Measurements from ENCODE around the gene SMIM41.

SMIM41 gene

GRCh38 chr12:52035190-52035589 lies 44.3 kb upstream of the SMIM41 start:
- peaks cover 3% of the 10 kb centered on the region for H3K79me2 ChIP-seq (ENCODE audit: control insufficient read depth, insufficient read depth, low read length, poor library complexity)
- H3K23ac ChIP-seq (ENCODE audit: low read length): no peak overlapping the region
- WGBS (ENCODE audit: extremely low coverage, insufficient coverage, insufficient read length): no CpG with 5 or more reads among the region's 4 CpGs
- H3K4me3 ChIP-seq (ENCODE audit: low read depth, low read length): no peak overlapping the region
- peaks cover 1% of the 10 kb centered on the region for H3K9me3 ChIP-seq (ENCODE audit: insufficient read depth, low read depth, low read length)
- H3K4me2 ChIP-seq (ENCODE audit: low read length): no peak overlapping the region
- no peak overlapping the region for H3K27ac ChIP-seq (ENCODE audit: low read depth, low read length)
- H2BK5ac ChIP-seq (ENCODE audit: low read depth, low read length, poor library complexity): no peak overlapping the region
- H3K4ac ChIP-seq (ENCODE audit: low read depth, low read length): no peak overlapping the region
- no peak overlapping the region for H4K91ac ChIP-seq (ENCODE audit: low read depth, low read length)
- no peak overlapping the region for H2BK120ac ChIP-seq (ENCODE audit: insufficient read depth, low read length, poor library complexity)
- H3K4me1 ChIP-seq (ENCODE audit: control insufficient read depth in 1 of 2, insufficient read depth in 2 of 2, low read length in 2 of 2): peaks cover 11 to 14% of the 10 kb centered on the region in 2 experiments
- no peak overlapping the region for H2AFZ ChIP-seq (ENCODE audit: insufficient read depth, low read length, poor library complexity)
- H2BK12ac ChIP-seq (ENCODE audit: low read length): no peak overlapping the region
- no peak overlapping the region for H4K12ac ChIP-seq (ENCODE audit: low read depth, low read length)
- H3K79me1 ChIP-seq (ENCODE audit: low read length): peaks cover 16% of the 10 kb centered on the region
- H3K27me3 ChIP-seq (ENCODE audit: insufficient read depth, low read length): no peaks in the 10 kb centered on the region
- H3K14ac ChIP-seq (ENCODE audit: low read length): no peak overlapping the region
- H2AK5ac ChIP-seq (ENCODE audit: low read length): no peak overlapping the region
- no peak overlapping the region for H3K18ac ChIP-seq (ENCODE audit: low read length)
- no peak overlapping the region for H3K9ac ChIP-seq (ENCODE audit: low read length)
- H4K8ac ChIP-seq (ENCODE audit: low read depth, low read length): no peak overlapping the region
- H3K36me3 ChIP-seq (ENCODE audit: control insufficient read depth in 1 of 2, insufficient read depth in 2 of 2, low read length in 2 of 2): no peaks in the 10 kb centered on the region
- DNase-seq: no peak

- Histone ChIP-seq H4K12ac (ENCODE audit: low read depth, low read length) (no peak overlapping the region), H2BK12ac (ENCODE audit: low read length) (peak overlapping the region; percentile 23), H3K27me3 (ENCODE audit: insufficient read depth, low read length) (no peaks in the 10 kb centered on the region), H3K18ac (ENCODE audit: low read length) (no peak overlapping the region), H3K23ac (ENCODE audit: low read length) (no peak overlapping the region), H3K79me2 (ENCODE audit: control insufficient read depth, insufficient read depth, low read length, poor library complexity) (peaks cover 3% of the 10 kb centered on the region), H2BK120ac (ENCODE audit: insufficient read depth, low read length, poor library complexity) (no peak overlapping the region), H3K9ac (ENCODE audit: low read length) (no peak overlapping the region), H3K79me1 (ENCODE audit: low read length) (peaks cover 16% of the 10 kb centered on the region), H3K9me3 (ENCODE audit: insufficient read depth, low read depth, low read length) (peaks cover 1% of the 10 kb centered on the region), H3K14ac (ENCODE audit: low read length) (no peak overlapping the region), H2BK5ac (ENCODE audit: low read depth, low read length, poor library complexity) (no peak overlapping the region), H3K4ac (ENCODE audit: low read depth, low read length) (no peak overlapping the region), H3K4me2 (ENCODE audit: low read length) (no peak overlapping the region), H4K8ac (ENCODE audit: low read depth, low read length) (no peak overlapping the region), H2AFZ (ENCODE audit: insufficient read depth, low read length, poor library complexity) (no peak overlapping the region), H3K4me1 (ENCODE audit: control insufficient read depth in 1 of 2, insufficient read depth in 2 of 2, low read length in 2 of 2) (peaks cover 11 to 14% of the 10 kb centered on the region in 2 experiments), H3K4me3 (ENCODE audit: low read depth, low read length) (no peak overlapping the region), H2AK5ac (ENCODE audit: low read length) (no peak overlapping the region), H3K27ac (ENCODE audit: low read depth, low read length) (no peak overlapping the region), H4K91ac (ENCODE audit: low read depth, low read length) (no peak overlapping the region), H3K36me3 (ENCODE audit: control insufficient read depth in 1 of 2, insufficient read depth in 2 of 2, low read length in 2 of 2) (no peaks in the 10 kb centered on the region)
- WGBS (ENCODE audit: extremely low coverage, insufficient coverage, insufficient read length): no CpG with 5 or more reads among the region's 2 CpGs
- no peak for DNase-seq
These were observed 43.6 kb upstream of the SMIM41 start for GRCh38 chr12:52035926-52036325.

- Histone ChIP-seq H2AFZ (ENCODE audit: insufficient read depth, low read length, poor library complexity) (peak overlapping the region; percentile 32), H3K9ac (ENCODE audit: low read length) (no peak overlapping the region), H2AK5ac (ENCODE audit: low read length) (peak overlapping the region; percentile 64), H2BK120ac (ENCODE audit: insufficient read depth, low read length, poor library complexity) (peak overlapping the region; percentile 36), H2BK12ac (ENCODE audit: low read length) (peak overlapping the region; percentile 27), H3K36me3 (ENCODE audit: control insufficient read depth in 1 of 2, insufficient read depth in 2 of 2, low read length in 2 of 2) (no peaks in the 10 kb centered on the region), H3K23ac (ENCODE audit: low read length) (no peak overlapping the region), H3K4me3 (ENCODE audit: low read depth, low read length) (peak overlapping the region; percentile 37), H3K4me2 (ENCODE audit: low read length) (peak overlapping the region; percentile 62), H3K4ac (ENCODE audit: low read depth, low read length) (no peak overlapping the region), H4K12ac (ENCODE audit: low read depth, low read length) (no peak overlapping the region), H3K27ac (ENCODE audit: low read depth, low read length) (no peak overlapping the region), H3K79me1 (ENCODE audit: low read length) (peaks cover 16% of the 10 kb centered on the region), H3K27me3 (ENCODE audit: insufficient read depth, low read length) (no peaks in the 10 kb centered on the region), H3K79me2 (ENCODE audit: control insufficient read depth, insufficient read depth, low read length, poor library complexity) (peaks cover 3% of the 10 kb centered on the region), H3K9me3 (ENCODE audit: insufficient read depth, low read depth, low read length) (peaks cover 1% of the 10 kb centered on the region), H3K4me1 (ENCODE audit: control insufficient read depth in 1 of 2, insufficient read depth in 2 of 2, low read length in 2 of 2) (peaks cover 11 to 14% of the 10 kb centered on the region in 2 experiments), H2BK5ac (ENCODE audit: low read depth, low read length, poor library complexity) (no peak overlapping the region), H3K14ac (ENCODE audit: low read length) (no peak overlapping the region), H4K91ac (ENCODE audit: low read depth, low read length) (no peak overlapping the region), H3K18ac (ENCODE audit: low read length) (peak overlapping the region; percentile 17), H4K8ac (ENCODE audit: low read depth, low read length) (peak overlapping the region; percentile 7)
- peak; percentile 84 to 92 for DNase-seq
- WGBS (ENCODE audit: extremely low coverage, insufficient coverage, insufficient read length): no CpG with 5 or more reads among the region's 53 CpGs
These were observed 42.8 kb upstream of the SMIM41 start for GRCh38 chr12:52036587-52037171.

GRCh38 chr12:52037248-52037861 lies 42.1 kb upstream of the SMIM41 start:
- no CpG with 5 or more reads among the region's 59 CpGs for WGBS (ENCODE audit: extremely low coverage, insufficient coverage, insufficient read length)
- H3K4me1 ChIP-seq (ENCODE audit: control insufficient read depth in 1 of 2, insufficient read depth in 2 of 2, low read length in 2 of 2): peaks cover 11 to 14% of the 10 kb centered on the region in 2 experiments
- H3K18ac ChIP-seq (ENCODE audit: low read length): peak overlapping the region; percentile 84
- H3K27ac ChIP-seq (ENCODE audit: low read depth, low read length): no peak overlapping the region
- peak overlapping the region; percentile 78 for H2BK120ac ChIP-seq (ENCODE audit: insufficient read depth, low read length, poor library complexity)
- DNase-seq: peak; percentile 75 to 86
- peak overlapping the region; percentile 65 for H3K14ac ChIP-seq (ENCODE audit: low read length)
- peak overlapping the region; percentile 90 for H4K91ac ChIP-seq (ENCODE audit: low read depth, low read length)
- peak overlapping the region; percentile 64 for H3K4ac ChIP-seq (ENCODE audit: low read depth, low read length)
- no peaks in the 10 kb centered on the region for H3K27me3 ChIP-seq (ENCODE audit: insufficient read depth, low read length)
- H3K36me3 ChIP-seq (ENCODE audit: control insufficient read depth in 1 of 2, insufficient read depth in 2 of 2, low read length in 2 of 2): peaks cover 0 to 4% of the 10 kb centered on the region in 2 experiments
- H2BK12ac ChIP-seq (ENCODE audit: low read length): peak overlapping the region; percentile 28
- H3K79me1 ChIP-seq (ENCODE audit: low read length): peaks cover 16% of the 10 kb centered on the region
- peaks cover 1% of the 10 kb centered on the region for H3K9me3 ChIP-seq (ENCODE audit: insufficient read depth, low read depth, low read length)
- peak overlapping the region; percentile 75 for H3K4me3 ChIP-seq (ENCODE audit: low read depth, low read length)
- peak overlapping the region; percentile 92 for H3K4me2 ChIP-seq (ENCODE audit: low read length)
- H4K8ac ChIP-seq (ENCODE audit: low read depth, low read length): peak overlapping the region; percentile 70
- no peak overlapping the region for H3K23ac ChIP-seq (ENCODE audit: low read length)
- peak overlapping the region; percentile 54 for H2AFZ ChIP-seq (ENCODE audit: insufficient read depth, low read length, poor library complexity)
- H4K12ac ChIP-seq (ENCODE audit: low read depth, low read length): peak overlapping the region; percentile 44
- peaks cover 3% of the 10 kb centered on the region for H3K79me2 ChIP-seq (ENCODE audit: control insufficient read depth, insufficient read depth, low read length, poor library complexity)
- no peak overlapping the region for H2AK5ac ChIP-seq (ENCODE audit: low read length)
- H2BK5ac ChIP-seq (ENCODE audit: low read depth, low read length, poor library complexity): peak overlapping the region; percentile 27
- H3K9ac ChIP-seq (ENCODE audit: low read length): peak overlapping the region; percentile 65

Measured in trophoblast cell (in vitro differentiated cells and primary cell).